HG02763 (cell line): ENCODE measurements around the gene RMND5A.

Experiments used
- ATAC-seq: cut with Tn5 transposase; IDR thresholded peaks from one replicate; pipeline ENCODE4 v1.9.1; 2021; ENCODE audit warnings: mild to moderate bottlenecking, moderate library complexity; ENCODE audit not compliant: unreplicated experiment

RMND5A gene

DNA sequence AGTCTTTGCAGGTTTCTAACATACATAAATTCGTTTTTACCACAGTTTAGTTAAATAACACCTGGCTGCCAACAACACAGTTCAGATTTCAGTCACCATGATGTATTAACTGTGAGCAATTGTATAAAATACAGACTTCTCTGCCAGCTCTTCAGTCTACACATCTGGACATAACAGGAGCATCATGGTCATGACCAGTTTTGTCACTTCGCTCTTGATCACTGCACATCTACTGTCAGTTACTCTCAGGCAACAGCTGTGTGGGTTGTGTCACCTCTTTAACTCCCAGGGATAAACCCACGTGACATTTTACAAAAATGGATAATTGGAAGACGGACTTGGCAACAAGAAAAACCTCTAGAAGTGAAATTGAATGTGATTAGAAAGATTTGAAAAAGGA lies 40.3 kb downstream of the RMND5A start:
- ATAC-seq: no peak

DNA sequence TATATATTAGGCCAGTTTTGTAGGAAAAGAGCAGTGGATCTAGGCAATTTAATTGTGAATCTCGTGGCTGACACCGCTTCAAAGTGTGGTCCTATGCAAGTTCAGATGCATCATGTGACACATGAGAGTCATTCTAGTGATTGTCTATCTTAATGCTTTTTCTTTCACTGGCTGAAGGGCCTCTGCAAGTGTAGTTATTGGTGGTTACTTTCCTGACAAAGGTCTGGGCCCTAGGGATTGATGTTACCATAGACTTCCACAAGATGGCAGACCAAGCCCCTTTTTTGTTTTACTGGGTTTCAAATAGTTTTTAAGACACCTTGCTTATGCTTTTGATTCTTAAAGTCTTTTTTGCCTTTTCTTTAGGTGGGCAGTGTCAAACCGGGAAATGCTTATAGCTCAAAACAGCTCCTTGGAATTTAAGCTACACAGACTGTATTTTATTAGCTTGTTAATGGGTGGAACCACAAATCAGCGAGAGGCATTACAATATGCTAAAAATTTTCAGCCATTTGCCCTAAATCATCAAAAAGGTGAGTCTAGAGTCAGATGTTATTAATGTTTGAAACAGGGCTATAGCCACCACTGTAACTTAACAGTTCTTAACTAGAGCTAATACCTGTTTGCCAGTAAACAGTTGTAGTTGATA lies 44.7 kb downstream of the RMND5A start:
- no peak for ATAC-seq

DNA sequence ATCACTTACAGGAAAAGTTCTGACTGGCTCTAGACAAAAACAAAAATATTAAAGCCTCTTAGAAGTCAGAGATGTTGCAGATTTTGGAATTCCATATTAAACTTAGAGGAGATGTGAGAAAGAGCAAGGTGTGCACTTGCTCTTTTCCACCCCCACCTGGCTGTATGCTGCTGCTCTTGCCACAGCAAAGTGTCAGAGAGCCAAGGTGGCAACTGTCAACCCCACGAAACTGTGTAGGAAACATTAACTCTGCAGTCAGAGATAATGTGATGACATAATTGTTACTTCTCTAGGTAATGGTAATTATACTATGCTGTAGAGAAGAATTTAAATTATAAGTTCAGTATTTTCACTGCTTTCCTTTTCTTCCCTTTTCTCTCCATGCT lies 45.2 kb downstream of the RMND5A start:
- ATAC-seq: no peak

DNA sequence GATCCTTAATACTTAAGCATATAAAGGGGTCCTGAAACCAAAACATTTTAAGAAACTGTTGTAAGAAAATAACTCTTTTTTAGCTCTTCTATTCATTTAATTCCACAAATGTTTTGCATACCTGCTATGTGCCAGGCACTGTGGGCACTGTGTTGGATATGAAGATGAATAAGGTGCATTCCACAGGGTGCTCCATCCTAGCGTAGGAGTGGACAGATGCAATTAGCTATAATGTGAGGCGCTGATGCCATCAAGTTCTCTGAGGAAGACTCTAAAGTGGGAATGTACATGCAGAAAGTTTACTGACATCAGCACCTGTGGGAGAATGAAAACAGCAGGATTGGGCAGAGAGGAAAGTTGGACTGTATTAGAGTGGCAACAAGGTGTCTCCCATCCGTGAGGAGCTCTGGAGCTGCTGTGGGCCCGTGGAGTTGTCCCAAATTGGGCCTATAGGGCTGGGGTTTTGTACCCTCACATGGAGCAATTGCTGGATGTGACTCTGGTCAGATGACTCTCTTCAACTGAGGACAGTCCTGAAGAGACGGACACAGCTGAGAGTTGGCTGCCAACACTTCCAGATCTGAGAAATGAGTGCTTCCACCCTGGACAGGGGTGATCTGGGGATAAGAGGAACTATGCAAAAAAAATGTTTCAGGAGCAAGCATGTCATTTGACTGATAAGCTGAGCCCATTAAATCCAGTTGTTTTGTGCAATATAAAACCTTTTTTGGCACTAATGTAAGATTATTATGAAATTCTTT lies 48.3 kb downstream of the RMND5A start:
- no peak for ATAC-seq

DNA sequence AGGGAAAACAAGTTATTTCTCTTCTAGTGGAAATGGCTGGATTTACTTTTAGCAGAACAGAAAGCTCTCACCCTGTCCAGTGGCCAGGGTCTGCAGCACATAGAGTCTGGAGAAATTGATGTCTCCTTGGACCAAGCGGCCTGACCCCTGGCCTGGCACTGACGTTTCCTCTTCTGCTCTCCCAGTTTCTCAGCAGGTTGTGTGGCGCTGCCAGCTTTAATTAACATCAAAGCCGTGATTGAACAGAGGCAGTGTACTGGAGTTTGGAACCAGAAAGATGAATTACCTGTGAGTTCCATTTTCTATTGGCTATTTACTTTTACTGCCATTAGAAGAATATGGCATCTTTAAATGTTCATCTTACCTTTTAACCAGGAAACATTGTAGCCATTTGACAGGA lies 49.7 kb downstream of the RMND5A start:
- no peak for ATAC-seq

DNA sequence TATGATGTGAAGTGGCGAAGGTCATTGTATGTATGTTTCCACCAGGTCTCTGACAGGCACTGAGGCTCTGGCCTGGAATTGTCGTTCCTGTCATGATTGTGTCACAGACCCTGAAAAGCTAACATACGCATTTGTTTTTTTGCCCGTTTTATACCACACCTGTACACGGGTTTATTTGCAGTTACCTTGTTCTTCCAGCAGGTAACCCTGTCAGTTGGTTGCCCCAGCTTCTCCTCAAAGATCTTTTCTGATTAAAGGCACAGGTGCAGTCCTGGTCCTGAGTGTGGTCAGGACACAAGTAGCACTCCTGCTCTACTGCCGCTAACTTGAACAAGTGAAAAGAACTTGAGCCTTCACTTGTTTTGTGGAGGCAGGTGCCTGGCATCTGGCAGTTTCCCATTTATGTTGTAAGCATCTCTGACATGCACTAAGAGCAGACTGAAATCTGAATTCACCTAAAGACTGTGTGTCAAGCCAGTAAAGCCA lies 50.8 kb downstream of the RMND5A start:
- no peak for ATAC-seq

DNA sequence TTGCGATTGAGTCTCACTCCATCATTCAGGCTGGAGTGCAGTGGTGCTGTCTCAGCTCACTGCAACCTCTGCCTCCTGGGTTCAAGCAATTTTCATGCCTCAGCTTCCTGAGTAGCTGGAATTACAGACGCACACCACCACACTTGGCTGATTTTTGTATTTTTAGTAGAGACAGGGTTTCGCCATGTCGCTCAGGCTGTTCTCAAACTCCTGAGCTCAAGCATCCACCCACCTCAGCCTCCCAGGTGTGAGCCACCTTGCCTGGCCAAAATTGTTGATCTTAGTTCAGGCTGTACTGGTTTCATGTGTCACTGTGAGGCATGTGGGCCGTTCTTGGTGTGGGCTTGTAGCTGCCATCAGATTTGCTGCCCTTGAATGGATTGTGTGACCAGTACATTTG lies 52.5 kb downstream of the RMND5A start:
- ATAC-seq: no peak

DNA sequence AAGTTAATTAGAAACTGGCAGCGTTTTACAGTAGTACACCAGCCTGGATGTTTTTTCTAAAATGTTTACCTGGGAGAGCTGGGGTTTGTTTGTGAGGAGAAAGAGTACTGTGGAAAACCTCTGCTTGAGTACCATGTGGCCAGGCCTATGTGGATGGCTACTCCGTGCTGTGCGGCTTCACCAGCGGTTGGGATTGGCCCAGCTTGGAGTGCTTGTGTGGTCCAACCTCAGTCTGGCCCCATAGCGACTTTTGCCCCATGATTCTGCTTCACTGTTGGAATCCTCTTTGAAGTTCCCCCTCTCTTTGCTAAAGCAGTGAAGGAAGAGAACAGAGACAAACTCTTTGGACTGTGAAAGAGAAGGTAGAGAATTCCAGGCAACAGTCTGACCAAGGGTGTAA lies 54.8 kb downstream of the RMND5A start:
- no peak for ATAC-seq

DNA sequence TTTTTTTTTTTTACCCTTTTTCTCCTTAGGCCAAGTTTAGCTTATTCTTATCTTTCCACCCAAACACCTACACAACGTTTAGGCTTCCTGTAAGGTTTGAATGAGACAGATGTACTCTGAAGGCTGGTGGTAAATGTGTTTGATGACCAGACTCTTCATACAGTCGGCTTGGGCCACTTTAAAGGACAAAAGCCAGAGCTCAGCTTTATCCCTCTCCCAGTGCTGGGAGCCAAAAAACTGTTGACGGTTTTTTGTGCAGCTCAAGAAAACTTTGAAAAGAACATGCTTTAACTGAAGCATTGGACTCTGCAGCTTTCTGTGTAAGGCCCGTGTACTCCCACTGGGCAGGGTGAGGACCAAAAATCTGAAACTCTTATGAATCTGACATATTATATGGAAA lies 55.2 kb downstream of the RMND5A start:
- no peak for ATAC-seq

DNA sequence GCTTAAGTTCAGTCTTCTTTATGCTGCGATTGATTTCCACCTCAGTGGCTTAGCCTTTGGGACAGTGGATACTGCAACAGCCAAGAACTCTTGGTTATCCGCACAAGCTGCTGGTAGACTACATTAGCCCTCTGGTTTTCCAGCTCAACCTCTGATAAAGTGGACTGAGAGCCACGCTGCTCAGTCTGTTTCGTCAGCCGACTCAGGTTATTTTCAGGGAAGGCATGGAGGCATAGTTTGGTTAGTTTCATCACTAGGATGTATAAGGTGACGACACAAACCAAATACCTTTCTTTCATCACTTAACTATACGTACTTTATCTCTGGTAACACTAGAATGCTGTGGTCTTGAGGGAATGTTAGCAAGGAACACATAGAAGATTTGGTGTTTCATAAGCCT lies 56.4 kb downstream of the RMND5A start:
- ATAC-seq: no peak

DNA sequence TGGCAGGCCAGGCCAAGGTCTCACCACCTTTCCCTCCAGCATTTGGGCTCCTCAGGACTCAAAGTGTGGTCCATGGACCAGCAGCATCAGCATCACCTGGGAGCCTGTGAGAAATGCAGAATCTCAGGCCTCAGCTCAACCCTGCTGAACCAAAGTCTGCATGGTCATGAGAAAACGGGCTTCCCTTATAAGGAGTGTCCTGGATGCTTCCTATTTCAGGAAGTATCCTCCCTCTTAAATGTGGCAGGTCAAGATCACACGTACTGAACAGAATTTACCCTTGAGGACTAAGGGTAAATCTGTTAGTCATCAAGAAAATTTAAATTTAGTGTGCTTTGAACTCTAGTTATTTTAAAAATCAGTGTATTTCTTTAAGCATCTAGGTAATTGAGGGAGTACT lies 58.9 kb downstream of the RMND5A start:
- no peak for ATAC-seq

DNA sequence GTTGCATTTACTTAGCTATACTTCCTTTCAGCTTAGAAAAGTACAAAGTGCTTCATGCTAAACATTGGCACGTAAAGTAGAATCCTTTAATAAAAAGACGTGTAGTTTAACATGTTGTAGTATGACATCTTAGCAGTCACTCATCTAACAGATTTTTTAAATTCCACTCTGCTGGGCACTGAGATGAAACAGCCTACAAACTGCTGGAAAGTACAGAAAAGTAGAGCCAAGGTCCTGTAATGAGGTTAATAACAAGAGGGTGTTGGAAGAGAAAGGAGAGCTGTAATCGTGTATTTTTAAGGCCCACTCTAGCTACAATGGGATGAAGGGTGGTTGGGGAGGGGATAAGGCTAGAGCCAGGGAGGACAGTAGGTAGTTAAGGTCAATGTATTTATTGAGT lies 59.9 kb downstream of the RMND5A start:
- no peak for ATAC-seq

DNA sequence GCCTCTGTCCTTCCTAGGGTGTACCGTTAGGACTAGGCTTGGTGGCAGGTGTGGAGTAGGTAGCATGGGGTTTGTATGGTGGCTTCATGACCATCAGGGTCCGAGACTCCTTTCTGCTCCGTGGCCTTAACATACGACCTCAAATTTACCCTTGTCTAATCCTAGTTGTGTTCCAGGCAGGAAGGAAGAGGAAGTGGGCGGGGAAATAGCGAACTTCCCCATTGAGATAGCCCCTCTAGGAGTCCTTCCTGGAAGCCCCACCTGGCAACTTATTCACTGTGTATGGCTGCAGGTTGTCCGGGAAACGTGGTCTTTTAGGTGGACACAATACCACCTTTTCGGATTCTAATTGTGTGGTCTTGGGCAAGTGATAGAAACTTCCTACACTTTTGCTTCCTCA lies 61.3 kb downstream of the RMND5A start:
- ATAC-seq: no peak

DNA sequence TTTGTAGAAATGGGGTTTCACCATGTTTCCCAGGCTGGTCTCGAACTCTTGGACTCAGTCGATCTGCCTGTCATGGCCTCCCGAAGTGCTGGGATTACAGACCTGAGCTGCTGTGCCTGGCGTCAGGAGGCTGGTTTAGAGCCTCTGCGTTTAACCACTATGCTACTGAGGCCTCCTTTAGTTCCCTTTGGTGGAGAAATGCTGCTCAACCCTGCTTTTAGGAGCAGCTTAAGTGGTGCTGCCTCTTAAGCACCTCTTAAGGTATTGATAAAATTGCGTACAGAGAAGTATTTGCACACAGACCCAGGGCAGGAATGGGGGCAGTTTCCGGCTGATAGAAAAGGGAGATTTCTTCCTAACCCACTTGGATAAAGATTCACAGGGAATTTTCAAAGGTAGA lies 62.7 kb downstream of the RMND5A start:
- ATAC-seq: no peak

DNA sequence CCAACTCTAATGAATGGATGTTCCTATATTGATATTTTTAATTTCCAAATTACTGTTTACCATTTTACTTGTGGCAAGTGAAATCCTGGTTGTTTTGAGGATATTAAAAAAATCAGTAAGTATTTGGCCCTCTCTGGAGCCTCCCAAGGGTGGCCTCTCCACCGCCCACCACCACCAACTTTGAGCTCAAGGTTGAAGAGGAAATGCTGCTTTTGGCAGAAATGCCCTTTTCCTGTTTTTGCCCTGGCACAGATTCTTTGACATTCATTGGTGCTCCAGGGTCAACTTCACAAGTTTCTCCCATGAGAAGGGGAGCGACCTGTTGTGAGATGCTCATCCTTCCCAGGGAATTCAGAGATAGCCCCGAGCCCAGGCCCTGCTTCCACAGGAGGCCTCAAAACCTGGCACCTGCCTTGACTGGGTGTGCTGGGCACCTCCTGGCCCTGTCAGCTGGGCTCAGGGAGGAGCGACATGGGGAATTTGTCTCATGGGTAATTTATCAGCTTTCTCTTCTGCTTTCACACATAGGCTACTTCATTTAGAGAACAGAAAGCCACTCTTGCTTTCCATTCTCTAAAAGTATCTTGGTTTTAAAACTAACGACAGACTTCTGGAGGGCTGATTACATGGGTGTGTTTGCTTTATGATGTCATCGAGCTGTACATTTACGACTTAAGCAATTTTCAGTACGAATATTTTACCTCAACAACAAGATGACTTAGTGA lies 63.7 kb downstream of the RMND5A start:
- ATAC-seq: peak; percentile 94

DNA sequence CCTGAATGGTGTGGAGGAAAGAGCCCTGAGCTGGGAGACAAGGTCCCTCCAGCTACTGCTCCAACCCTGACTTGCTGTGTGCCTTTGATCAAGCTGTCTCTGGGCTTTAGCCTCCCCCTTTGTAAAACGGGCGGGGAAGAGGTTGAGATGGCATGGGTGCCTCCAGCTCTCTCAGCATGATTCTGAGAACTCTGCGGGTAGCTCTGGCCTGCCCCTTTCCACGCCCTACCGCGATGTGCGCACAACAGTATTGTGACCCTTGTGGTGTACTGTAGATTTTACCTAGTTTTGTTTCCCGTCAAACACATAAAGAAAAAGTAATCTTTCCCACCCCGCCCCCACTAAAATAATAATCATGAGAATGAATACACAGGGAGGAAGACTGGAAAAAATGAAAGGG lies 65.4 kb downstream of the RMND5A start:
- ATAC-seq: no peak

DNA sequence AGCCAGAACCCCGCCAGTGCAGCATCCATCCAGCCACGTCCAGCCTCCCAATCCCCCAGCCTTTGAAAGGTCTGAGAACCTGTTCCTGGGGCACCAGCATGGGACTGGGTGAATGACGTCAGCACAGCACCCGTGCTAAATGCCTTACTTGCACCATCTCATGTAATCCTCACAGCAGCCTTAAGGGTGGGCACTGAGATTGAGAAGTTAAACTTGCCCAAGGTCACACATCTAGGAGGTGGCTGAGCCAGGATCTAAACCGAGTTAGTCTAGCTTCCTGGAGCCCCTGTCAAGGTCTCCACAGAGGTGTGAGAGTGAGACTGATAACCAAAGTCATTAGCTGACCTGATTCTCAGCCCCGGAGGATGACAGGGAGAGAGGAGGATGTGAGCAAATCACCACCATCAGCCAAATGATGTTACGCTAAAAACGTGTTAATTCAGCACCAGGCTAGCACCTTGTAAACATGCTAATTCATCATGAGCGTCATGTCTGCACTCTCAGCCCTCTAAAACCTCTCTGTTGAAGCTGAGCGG lies 66.0 kb downstream of the RMND5A start:
- ATAC-seq: no peak

DNA sequence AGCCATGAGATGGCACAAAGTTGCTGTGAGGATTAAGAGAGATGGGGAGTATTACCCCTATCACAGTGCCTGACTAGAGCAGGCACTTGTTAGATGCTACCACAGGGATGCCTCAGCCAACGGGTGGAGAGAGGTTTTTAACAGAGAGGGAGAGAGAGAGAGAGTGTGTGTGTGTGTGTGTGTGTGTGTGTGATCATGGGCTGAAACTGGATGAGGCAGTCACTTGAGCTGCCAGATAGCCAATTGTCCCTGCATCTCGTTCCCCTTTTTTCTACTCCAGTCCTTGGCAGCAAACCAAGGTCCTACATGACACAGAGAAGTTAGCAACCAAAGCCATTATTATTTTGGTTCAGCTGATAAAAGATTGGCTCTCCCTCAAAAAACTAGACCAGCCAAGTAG lies 67.6 kb downstream of the RMND5A start:
- no peak for ATAC-seq

DNA sequence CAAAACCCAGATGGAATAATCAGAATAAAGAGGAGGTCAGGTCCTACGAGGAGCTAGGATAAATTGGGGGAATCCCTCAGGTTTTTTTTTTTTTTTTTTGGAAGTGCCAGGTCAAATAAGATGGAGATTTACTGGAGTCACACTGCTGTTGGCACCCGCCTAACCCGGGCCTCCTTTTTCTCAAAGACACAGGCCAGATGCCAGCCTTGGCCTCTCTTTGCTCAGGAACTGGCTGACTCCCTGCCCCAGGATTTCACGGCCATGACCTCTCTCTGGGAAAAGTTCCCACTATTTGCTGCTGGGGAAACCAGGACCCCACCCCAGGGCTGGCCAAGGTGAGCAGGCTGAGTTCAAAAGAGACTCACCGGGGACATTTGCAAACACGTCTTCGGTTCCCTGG lies 68.1 kb downstream of the RMND5A start:
- no peak for ATAC-seq

DNA sequence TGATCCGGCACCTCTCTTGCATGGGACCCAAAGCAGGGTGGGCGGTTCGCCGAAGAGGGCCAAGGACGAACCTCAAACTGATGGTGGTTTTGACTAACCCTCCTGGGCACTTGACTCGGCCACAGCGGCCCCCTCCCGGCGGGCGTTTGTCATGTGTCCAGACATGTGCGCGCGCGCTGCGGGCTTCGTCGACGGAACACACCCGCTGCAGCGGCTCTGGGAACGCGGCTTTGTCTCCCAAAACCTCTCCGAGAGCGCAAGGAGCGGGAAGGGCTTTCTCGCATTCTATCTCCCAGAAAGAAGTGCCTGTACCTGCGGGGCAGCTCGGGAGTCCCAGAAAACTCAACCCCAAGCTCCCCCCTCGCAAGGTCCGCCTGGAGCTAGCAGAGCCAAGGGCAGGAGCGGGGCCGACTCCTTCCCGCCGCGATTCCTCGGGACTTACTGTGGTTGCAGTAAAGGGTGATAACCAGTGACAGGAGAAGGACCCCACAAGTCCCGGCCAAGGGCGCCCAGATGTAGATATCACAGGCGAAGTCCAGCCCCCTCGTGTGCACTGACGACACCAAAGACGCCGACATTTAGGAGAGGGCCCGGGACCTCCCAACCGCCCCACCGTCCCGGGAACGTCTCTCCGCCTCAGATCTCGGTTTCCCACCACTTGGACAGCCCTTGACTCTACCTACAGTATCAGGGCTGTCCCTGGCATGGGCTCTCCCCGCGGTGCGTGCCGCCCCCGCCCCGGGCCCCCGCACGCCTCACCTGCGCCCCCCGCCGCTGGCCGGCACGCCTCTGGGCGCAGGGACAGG lies 69.0 kb downstream of the RMND5A start:
- no peak for ATAC-seq

DNA sequence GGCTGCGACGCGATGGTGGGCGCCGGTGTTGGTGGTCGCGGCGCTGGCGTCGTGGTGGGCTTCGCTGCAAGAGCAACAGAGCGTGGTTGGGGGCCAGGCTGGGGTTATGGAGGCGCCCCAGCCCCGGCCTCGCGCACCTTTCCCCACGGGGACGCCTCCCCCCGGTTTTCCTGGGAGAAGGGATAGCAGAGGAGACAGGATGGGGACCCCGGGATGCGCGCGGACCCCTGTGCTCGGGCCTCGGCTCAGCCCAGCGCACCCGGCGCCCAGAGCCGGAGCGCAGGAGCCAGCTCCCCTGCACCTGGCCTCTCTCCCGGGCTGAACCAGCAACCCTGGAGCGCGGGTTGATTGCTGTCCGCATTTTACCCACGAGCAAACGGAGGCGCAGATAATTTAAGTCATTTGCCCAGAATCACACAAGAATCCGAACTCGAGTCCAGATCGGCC lies 69.6 kb downstream of the RMND5A start:
- no peak for ATAC-seq
